Natural killer cell (primary cell): ENCODE data around the gene TTC16. TPM values are rescaled to one million over a fixed set of nuclear protein-coding genes. Genes with fewer than 3 reads are reported as not detected.

Source experiments
- ATAC-seq, 3 donors: fragments of 150-1000 bp in 2 of 3; fragments of 200-7000 bp in 1 of 3; cut with Tn5 transposase; 1 replicate in 1 of 3; 2 replicates in 2 of 3; pipeline ENCODE4 v1.10.0; 2021; ENCODE audit warnings: mild to moderate bottlenecking in 2 of 3, moderate library complexity in 2 of 3
- DNase-seq, 2 donors: peaks; one replicate each; pipeline versions ENCODE4 v3.0.0 to v3.0.0-alpha.2; 2013 to 2021; ENCODE audit warnings: mixed read lengths in 1 of 2
- H3K27ac ChIP-seq: one replicate; pipeline ENCODE4 v1.5.1; 2013; ENCODE audit warnings: mild to moderate bottlenecking, low read length
- H3K27me3 ChIP-seq: one replicate; pipeline ENCODE4 v1.6.1; 2013; ENCODE audit warnings: low read length; ENCODE audit not compliant: control insufficient read depth, insufficient read depth
- H3K36me3 ChIP-seq: one replicate; pipeline ENCODE4 v1.6.1; 2013; ENCODE audit warnings: low read length; ENCODE audit not compliant: control insufficient read depth, insufficient read depth
- H3K4me1 ChIP-seq: one replicate; pipeline ENCODE4 v1.6.1; 2013; ENCODE audit warnings: low read length; ENCODE audit not compliant: control insufficient read depth, insufficient read depth
- H3K4me3 ChIP-seq: one replicate; pipeline ENCODE4 v1.5.1; 2013; ENCODE audit warnings: low read length
- H3K9me3 ChIP-seq: one replicate; pipeline ENCODE4 v1.6.1; 2013; ENCODE audit warnings: low read length; ENCODE audit not compliant: control insufficient read depth, insufficient read depth
- H3K27ac Mint-ChIP-seq, 2 donors: one replicate each; pipeline ENCODE4 v1.8.0; 2022; ENCODE audit warnings: mild to moderate bottlenecking in 2 of 2, mixed read lengths in 2 of 2, moderate library complexity in 1 of 2
- H3K27me3 Mint-ChIP-seq, 2 donors: one replicate each; pipeline ENCODE4 v1.8.0; 2022; ENCODE audit warnings: low read depth in 2 of 2, mixed read lengths in 2 of 2
- H3K36me3 Mint-ChIP-seq: one replicate; pipeline ENCODE4 v1.8.0; 2022; ENCODE audit warnings: mixed read lengths
- H3K4me1 Mint-ChIP-seq, 2 donors: one replicate each; pipeline ENCODE4 v1.8.0; 2022; ENCODE audit warnings: mixed read lengths in 2 of 2
- H3K4me3 Mint-ChIP-seq: one replicate; pipeline ENCODE4 v1.8.0; 2022; ENCODE audit warnings: mild to moderate bottlenecking, moderate library complexity, mixed read lengths
- H3K9me3 Mint-ChIP-seq, 2 donors: one replicate each; pipeline ENCODE4 v1.8.0; 2022; ENCODE audit warnings: mixed read lengths in 2 of 2
- CTCF ChIP-seq: fragments of 200-600 bp; IDR thresholded peaks from one replicate; pipeline ENCODE4 v1.8.0; 2022; ENCODE audit warnings: antibody characterized with exemption
- WGBS: methylation state at CpG from one replicate; pipeline ENCODE4 v1.1.7; 2013; ENCODE audit warnings: missing lambda C conversion rate; ENCODE audit not compliant: insufficient coverage; 5-methylcytosine and 5-hydroxymethylcytosine counted together
- intact Hi-C: fragments of 100-400 bp; cut with micrococcal nuclease; formaldehyde crosslinking; loops from one replicate; pipeline ENCODE4 v1.14.2; 2022
- total RNA-seq, 4 donors: library from RNA; stranded (reverse); fragments of 120-200 nt in 1 of 4; gene quantifications; one replicate each; pipeline versions ENCODE4 v1.2.3 to v1.2.4, GENCODE V29; 2013 to 2022

The TTC16 gene
- total RNA-seq, 3 donors from 2014 or later (not counting 1 experiment from before 2014, with no cell fraction given) = 15.5 to 23.0 (median 21.5) TPM

GRCh38 chr9:127762111-127762676 lies 46.3 kb downstream of the TTC16 start:
- WGBS = 71% methylated on average over 16 of the region's 16 CpGs
- Histone ChIP-seq H3K36me3 (peaks cover 70% of the 10 kb centered on the region), H3K27me3 (no peaks in the 10 kb centered on the region), H3K4me1 (peaks cover 41% of the 10 kb centered on the region), H3K9me3 (no peaks in the 10 kb centered on the region), H3K27ac (no peak overlapping the region), H3K4me3 (no peak overlapping the region)
- Mint-ChIP-seq H3K36me3 (no peaks in the 10 kb centered on the region), H3K4me1 (peaks cover 50 to 57% of the 10 kb centered on the region in 2 donors), H3K27ac (peak overlapping the region; percentile 80 to 99), H3K27me3 (no peaks in the 10 kb centered on the region), H3K4me3 (no peak overlapping the region), H3K9me3 (no peaks in the 10 kb centered on the region)
- DNase-seq = no peak
- intact Hi-C loops = no loop called here
- no peak for ATAC-seq
- TF ChIP-seq CTCF = no peak

GRCh38 chr9:127763918-127764384 lies 48.1 kb downstream of the TTC16 start:
- Histone ChIP-seq H3K4me1 (peaks cover 58% of the 10 kb centered on the region), H3K9me3 (no peaks in the 10 kb centered on the region), H3K27me3 (no peaks in the 10 kb centered on the region), H3K36me3 (peaks cover 74% of the 10 kb centered on the region), H3K27ac (no peak overlapping the region), H3K4me3 (no peak overlapping the region)
- H3K4me1 Mint-ChIP-seq = peaks cover 64 to 67% of the 10 kb centered on the region in 2 donors
- peak; percentile 31 for TF ChIP-seq CTCF
- intact Hi-C loops = no loop called here
- WGBS = 93% methylated on average over 7 of the region's 7 CpGs
- H3K9me3 Mint-ChIP-seq = no peaks in the 10 kb centered on the region
- H3K36me3 Mint-ChIP-seq = no peaks in the 10 kb centered on the region
- peak overlapping the region; percentile 80 to 99 for H3K27ac Mint-ChIP-seq
- peak; percentile 69 to 76 (median 76) for ATAC-seq
- H3K4me3 Mint-ChIP-seq = no peak overlapping the region
- H3K27me3 Mint-ChIP-seq = no peaks in the 10 kb centered on the region
- DNase-seq = peak; percentile 47 to 61

GRCh38 chr9:127765418-127765817 lies 49.5 kb downstream of the TTC16 start:
- no peak for ATAC-seq

More at GRCh38 chr9:127765418-127765817, 49.5 kb downstream of the TTC16 start:
- Mint-ChIP-seq H3K36me3 (no peaks in the 10 kb centered on the region), H3K4me3 (no peak overlapping the region), H3K27me3 (no peaks in the 10 kb centered on the region), H3K4me1 (peaks cover 75 to 77% of the 10 kb centered on the region in 2 donors), H3K27ac (peak overlapping the region; percentile 95 to 99), H3K9me3 (no peaks in the 10 kb centered on the region)
- intact Hi-C loops = no loop called here
- Histone ChIP-seq H3K27me3 (no peaks in the 10 kb centered on the region), H3K36me3 (peaks cover 70% of the 10 kb centered on the region), H3K4me3 (no peak overlapping the region), H3K9me3 (no peaks in the 10 kb centered on the region), H3K27ac (no peak overlapping the region), H3K4me1 (peaks cover 73% of the 10 kb centered on the region)
- 92% methylated on average over 1 of the region's 1 CpG for WGBS
- no peak for TF ChIP-seq CTCF
- DNase-seq = no peak
